Esophagus muscularis mucosa (tissue), 4 donors: ENCODE data around the gene UBAC2. TPM values are rescaled to one million over a fixed set of nuclear protein-coding genes. Genes with fewer than 3 reads are reported as not detected.

Experiments used
- DNase-seq: peaks from one replicate; pipeline ENCODE4 v3.0.0-alpha.2; 2017; ENCODE audit errors: extremely low spot score
- H3K27ac ChIP-seq, 4 donors: fragments of 200-600 bp; sonication (generic); replicated peaks in 1 of 4; 1 replicate in 3 of 4; 2 replicates in 1 of 4; pipeline ENCODE4 v1.5.1; 2016 to 2019; ENCODE audit warnings: mild to moderate bottlenecking in 1 of 4
- H3K27me3 ChIP-seq, 4 donors: fragments of 200-600 bp; sonication (generic); one replicate each; pipeline versions ENCODE4 v1.5.1 to v1.6.0; 2016 to 2019
- H3K36me3 ChIP-seq, 4 donors: fragments of 200-600 bp; sonication (generic); one replicate each; pipeline ENCODE4 v1.5.1; 2016 to 2019
- H3K4me1 ChIP-seq, 4 donors: fragments of 200-600 bp; sonication (generic); one replicate each; pipeline ENCODE4 v1.5.1; 2016 to 2019
- H3K4me3 ChIP-seq, 4 donors: fragments of 200-600 bp; sonication (generic); 1 replicate in 2 of 4; 2 replicates in 2 of 4; pipeline ENCODE4 v1.5.1; 2016 to 2019; ENCODE audit warnings: mild to moderate bottlenecking in 4 of 4, moderate library complexity in 1 of 4
- H3K9me3 ChIP-seq, 4 donors: fragments of 200-600 bp; sonication (generic); 1 replicate in 3 of 4; 2 replicates in 1 of 4; pipeline ENCODE4 v1.5.1; 2016 to 2019
- EP300 ChIP-seq: sonication (generic); formaldehyde crosslinking; IDR thresholded peaks from one replicate; pipeline ENCODE4 v1.6.1; 2017; ENCODE audit warnings: antibody characterized with exemption
- POLR2A ChIP-seq: fragments of 450-650 bp; IDR thresholded peaks from one replicate; pipeline ENCODE4 v1.6.1; 2017; ENCODE audit warnings: antibody characterized with exemption, moderate library complexity, mild to moderate bottlenecking, low read depth
- POLR2AphosphoS5 ChIP-seq, 2 donors: sonication (generic); formaldehyde crosslinking; IDR thresholded peaks; one replicate each; pipeline ENCODE4 v1.6.1; 2017; ENCODE audit warnings: antibody characterized with exemption in 2 of 2
- WGBS: methylation state at CpG from one replicate; pipeline ENCODE4 v1.1.5; 2018; 5-methylcytosine and 5-hydroxymethylcytosine counted together
- intact Hi-C: fragments of 100-400 bp; cut with DNase I; formaldehyde crosslinking; loops from one replicate; pipeline ENCODE4 v1.15.1; 2023
- total RNA-seq, 4 donors: library from RNA; depleted of rRNA; stranded (reverse); fragments of >200 nt; gene quantifications; one replicate each; pipeline versions ENCODE4 v1.1.0 to v1.2.1, GENCODE V29; 2016
- TF ChIP-seq, protein P1 (sequence below), 3 experiments: fragments of 200-600 bp in 2 of 3; fragments of 450-650 bp in 1 of 3; sonication (generic) in 2 of 3; IDR thresholded peaks; one replicate each; pipeline ENCODE4 v1.5.1; 2017 to 2019; ENCODE audit warnings: antibody characterized with exemption in 3 of 3, mild to moderate bottlenecking in 2 of 3, moderate library complexity in 1 of 3

Gene UBAC2
- total RNA-seq, 4 donors from 2014 or later = 42.6 to 62.1 (median 50.9) TPM

GRCh38 chr13:99363949-99364348, 163.3 kb downstream of the UBAC2 start:
- DNase-seq = no peak
- Histone ChIP-seq H3K4me3 (no peak overlapping the region), H3K9me3 (no peaks in the 10 kb centered on the region), H3K4me1 (peaks cover 0 to 9% (median 0%) of the 10 kb centered on the region in 4 donors), H3K36me3 (peaks cover 0 to 30% (median 8%) of the 10 kb centered on the region in 4 donors), H3K27ac (no peak overlapping the region), H3K27me3 (no peaks in the 10 kb centered on the region)
- no peak for TF ChIP-seq POLR2AphosphoS5 (IDR thresholded peaks at IDR 0.05)
- TF ChIP-seq POLR2A = no peak
- TF ChIP-seq, protein P1, sequence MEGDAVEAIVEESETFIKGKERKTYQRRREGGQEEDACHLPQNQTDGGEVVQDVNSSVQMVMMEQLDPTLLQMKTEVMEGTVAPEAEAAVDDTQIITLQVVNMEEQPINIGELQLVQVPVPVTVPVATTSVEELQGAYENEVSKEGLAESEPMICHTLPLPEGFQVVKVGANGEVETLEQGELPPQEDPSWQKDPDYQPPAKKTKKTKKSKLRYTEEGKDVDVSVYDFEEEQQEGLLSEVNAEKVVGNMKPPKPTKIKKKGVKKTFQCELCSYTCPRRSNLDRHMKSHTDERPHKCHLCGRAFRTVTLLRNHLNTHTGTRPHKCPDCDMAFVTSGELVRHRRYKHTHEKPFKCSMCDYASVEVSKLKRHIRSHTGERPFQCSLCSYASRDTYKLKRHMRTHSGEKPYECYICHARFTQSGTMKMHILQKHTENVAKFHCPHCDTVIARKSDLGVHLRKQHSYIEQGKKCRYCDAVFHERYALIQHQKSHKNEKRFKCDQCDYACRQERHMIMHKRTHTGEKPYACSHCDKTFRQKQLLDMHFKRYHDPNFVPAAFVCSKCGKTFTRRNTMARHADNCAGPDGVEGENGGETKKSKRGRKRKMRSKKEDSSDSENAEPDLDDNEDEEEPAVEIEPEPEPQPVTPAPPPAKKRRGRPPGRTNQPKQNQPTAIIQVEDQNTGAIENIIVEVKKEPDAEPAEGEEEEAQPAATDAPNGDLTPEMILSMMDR (IDR thresholded peaks at IDR 0.05) = no peak
- no peak for TF ChIP-seq EP300
- intact Hi-C loops = no loop called here
- 86% methylated on average over 1 of the region's 1 CpG for WGBS

- H3K27me3 ChIP-seq = no peaks in the 10 kb centered on the region
- TF ChIP-seq POLR2A = no peak
- TF ChIP-seq, protein P1 (IDR thresholded peaks at IDR 0.05) = no peak
- no peak for TF ChIP-seq EP300
- no peak for TF ChIP-seq POLR2AphosphoS5 (IDR thresholded peaks at IDR 0.05)
- DNase-seq = no peak
- 94% methylated on average over 11 of the region's 11 CpGs for WGBS
- H3K27ac ChIP-seq = no peak overlapping the region
- H3K9me3 ChIP-seq = no peaks in the 10 kb centered on the region
- no peak overlapping the region for H3K4me3 ChIP-seq
- peaks cover 0 to 9% (median 0%) of the 10 kb centered on the region in 4 donors for H3K4me1 ChIP-seq
- H3K36me3 ChIP-seq = peaks cover 0 to 32% (median 14%) of the 10 kb centered on the region in 4 donors
- intact Hi-C loops = no loop called here
Measured at GRCh38 chr13:99366075-99366987, 165.7 kb downstream of the UBAC2 start.

- H3K9me3 ChIP-seq = no peaks in the 10 kb centered on the region
- H3K4me3 ChIP-seq = no peak overlapping the region
- no peaks in the 10 kb centered on the region for H3K27me3 ChIP-seq
- 84% methylated on average over 7 of the region's 7 CpGs for WGBS
- H3K4me1 ChIP-seq = peaks cover 0 to 9% (median 0%) of the 10 kb centered on the region in 4 donors
- intact Hi-C loops = no loop called here
- TF ChIP-seq POLR2AphosphoS5 (IDR thresholded peaks at IDR 0.05) = no peak
- no peak for TF ChIP-seq POLR2A
- no peak for TF ChIP-seq EP300
- TF ChIP-seq, protein P1 (IDR thresholded peaks at IDR 0.05) = no peak
- H3K27ac ChIP-seq = no peak overlapping the region
- peaks cover 0 to 35% (median 16%) of the 10 kb centered on the region in 4 donors for H3K36me3 ChIP-seq
- no peak for DNase-seq
Measured at GRCh38 chr13:99367106-99367616, 166.5 kb downstream of the UBAC2 start.

DNA sequence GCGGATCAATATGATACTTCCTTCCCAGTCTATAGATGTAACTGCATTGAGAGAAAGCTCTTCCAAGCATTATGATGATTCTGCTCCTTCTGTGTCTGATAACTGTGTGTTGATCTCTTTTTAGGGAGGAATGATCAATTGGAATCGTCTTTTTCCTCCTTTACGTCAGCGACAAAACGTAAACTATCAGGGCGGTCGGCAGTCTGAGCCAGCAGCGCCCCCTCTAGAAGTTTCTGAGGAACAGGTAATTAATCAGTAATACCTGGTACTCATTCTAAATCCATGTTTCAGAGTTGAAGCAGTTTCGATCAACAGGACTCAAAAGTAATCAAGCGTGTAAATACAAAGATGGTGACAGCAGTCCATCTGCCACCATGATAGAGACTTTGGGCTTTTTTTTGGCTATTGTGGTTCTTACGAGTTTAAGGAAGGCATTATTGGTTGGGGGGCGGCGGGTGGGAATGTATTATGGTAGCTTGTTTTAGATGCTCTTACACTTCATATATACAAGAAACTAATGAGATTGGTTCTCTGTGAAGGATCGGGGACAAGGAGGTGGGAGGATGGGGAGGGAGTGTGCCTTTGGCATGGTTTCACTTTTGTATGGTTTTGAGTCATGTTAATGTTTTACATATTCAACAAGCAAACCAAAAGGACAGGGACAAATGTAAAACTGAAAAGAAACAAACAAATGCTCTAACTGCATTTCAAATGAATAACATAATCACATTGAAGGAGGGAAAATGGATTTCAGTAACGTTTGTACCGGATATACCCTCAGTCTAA, 167.2 kb downstream of the UBAC2 start:
- no peak for DNase-seq
- intact Hi-C loops = no loop called here

More for the DNA sequence above, 167.2 kb downstream of the UBAC2 start:
- no peak overlapping the region for H3K27ac ChIP-seq
- peaks cover 0 to 9% (median 0%) of the 10 kb centered on the region in 4 donors for H3K4me1 ChIP-seq
- 92% methylated on average over 16 of the region's 16 CpGs for WGBS
- no peak overlapping the region for H3K4me3 ChIP-seq
- peaks cover 0 to 36% (median 18%) of the 10 kb centered on the region in 4 donors for H3K36me3 ChIP-seq
- TF ChIP-seq POLR2A = no peak
- no peak for TF ChIP-seq EP300
- TF ChIP-seq, protein P1 (IDR thresholded peaks at IDR 0.05) = no peak
- TF ChIP-seq POLR2AphosphoS5 (IDR thresholded peaks at IDR 0.05) = no peak
- H3K9me3 ChIP-seq = no peaks in the 10 kb centered on the region
- no peaks in the 10 kb centered on the region for H3K27me3 ChIP-seq
